SU-DHL-6 (cell line): ENCODE data around the gene UQCRHL.

Source experiments
- EZH2phosphoT487 ChIP-seq: fragments of 200-600 bp; sonication (generic), shearing (Covaris generic); conservative IDR thresholded peaks from 2 replicates; pipeline ENCODE4 v1.6.1; 2018; ENCODE audit warnings: mild to moderate bottlenecking, antibody characterized with exemption, low read length, moderate library complexity, mixed read lengths
- TF ChIP-seq, protein P1 (sequence below): fragments of 200-600 bp; sonication (generic); IDR thresholded peaks from one replicate; pipeline ENCODE4 v1.5.1; 2017; ENCODE audit warnings: antibody characterized with exemption, mild to moderate bottlenecking, low read length, moderate library complexity; ENCODE audit not compliant: insufficient read depth, poor library complexity, severe bottlenecking

DNA sequence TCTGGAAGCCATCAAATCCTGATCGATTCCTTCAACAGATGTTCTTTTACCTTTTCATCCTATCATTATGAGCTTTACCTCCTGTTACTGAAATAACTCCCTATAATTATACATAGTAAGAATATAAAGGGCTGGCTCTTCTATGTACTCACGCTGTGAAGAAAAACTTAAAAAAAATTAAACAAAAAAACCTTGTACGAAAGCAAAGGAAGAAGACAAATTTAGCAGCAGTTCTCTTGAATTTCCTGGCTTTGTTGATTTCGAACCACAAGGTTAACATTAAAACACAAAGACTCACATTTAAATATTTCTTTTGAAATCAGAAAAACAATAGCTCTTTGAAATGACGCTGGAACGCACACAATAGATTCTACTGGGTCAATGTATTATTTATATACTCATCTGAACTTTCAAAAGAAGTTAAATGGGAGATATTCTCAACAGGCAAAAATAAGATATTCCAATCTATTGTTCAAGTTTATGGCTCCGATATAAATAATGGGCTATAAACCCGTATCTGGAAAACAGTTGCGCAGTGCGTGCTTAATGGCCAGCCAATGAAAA, 26.5 kb upstream of the UQCRHL start:
- TF ChIP-seq, protein P1, sequence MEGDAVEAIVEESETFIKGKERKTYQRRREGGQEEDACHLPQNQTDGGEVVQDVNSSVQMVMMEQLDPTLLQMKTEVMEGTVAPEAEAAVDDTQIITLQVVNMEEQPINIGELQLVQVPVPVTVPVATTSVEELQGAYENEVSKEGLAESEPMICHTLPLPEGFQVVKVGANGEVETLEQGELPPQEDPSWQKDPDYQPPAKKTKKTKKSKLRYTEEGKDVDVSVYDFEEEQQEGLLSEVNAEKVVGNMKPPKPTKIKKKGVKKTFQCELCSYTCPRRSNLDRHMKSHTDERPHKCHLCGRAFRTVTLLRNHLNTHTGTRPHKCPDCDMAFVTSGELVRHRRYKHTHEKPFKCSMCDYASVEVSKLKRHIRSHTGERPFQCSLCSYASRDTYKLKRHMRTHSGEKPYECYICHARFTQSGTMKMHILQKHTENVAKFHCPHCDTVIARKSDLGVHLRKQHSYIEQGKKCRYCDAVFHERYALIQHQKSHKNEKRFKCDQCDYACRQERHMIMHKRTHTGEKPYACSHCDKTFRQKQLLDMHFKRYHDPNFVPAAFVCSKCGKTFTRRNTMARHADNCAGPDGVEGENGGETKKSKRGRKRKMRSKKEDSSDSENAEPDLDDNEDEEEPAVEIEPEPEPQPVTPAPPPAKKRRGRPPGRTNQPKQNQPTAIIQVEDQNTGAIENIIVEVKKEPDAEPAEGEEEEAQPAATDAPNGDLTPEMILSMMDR, result no peak
- TF ChIP-seq EZH2phosphoT487, result no peak
